K562 (cell line): ENCODE measurements around the gene RNF222. TPM values are rescaled to one million over a fixed set of nuclear protein-coding genes. Genes with fewer than 3 reads are reported as not detected.

ENCODE experiments used
- ATAC-seq: fragments of 200-7000 bp; cut with Tn5 transposase; 3 replicates; pipeline ENCODE4 v1.9.1; 2020; ENCODE audit warnings: moderate library complexity
- BruUV-seq: library from RNA; stranded (reverse); fragments of 400-500 nt; replicated peaks from 2 replicates; lab custom pipeline; 2021; lab: Mats Ljungman, UMichigan
- CTCF ChIA-PET: fragments of 300-600 bp; formaldehyde crosslinking; extraction: SDS; loops from one replicate; lab custom pipeline; 2021; ENCODE audit warnings: low intra/inter-chr PET ratio; lab: Yijun Ruan, JAX
- POLR2A ChIA-PET: fragments of 300-600, 350-650 bp; sonication (Branson Sonifier 250); formaldehyde crosslinking; extraction: SDS; loops from one replicate; lab custom pipeline; 2021; ENCODE audit warnings: antibody characterized with exemption, inconsistent platforms; lab: Yijun Ruan, JAX
- DNase-seq, 4 experiments: peaks; one replicate each; pipeline versions ENCODE4 v3.0.0 to v3.0.0-alpha.2; 2011 to 2018; ENCODE audit warnings: low spot score in 3 of 4, mixed read lengths in 3 of 4; ENCODE audit errors: extremely low read depth in 1 of 4
- FAIRE-seq: peaks from 2 replicates; lab custom pipeline; 2011; peaks lifted over from hg19 to GRCh38; lab: Jason Lieb, UNC
- H2AFZ ChIP-seq: 2 replicates; pipeline ENCODE4 v1.6.0; 2011; ENCODE audit warnings: low read depth, low read length, control low read depth, inconsistent platforms
- H3K27ac ChIP-seq: fragments of 200-600 bp; 3 replicates; pipeline ENCODE4 v1.8.0; 2011; ENCODE audit warnings: low read depth, mild to moderate bottlenecking, control low read depth, inconsistent platforms, low read length, moderate library complexity, mixed read lengths; ENCODE audit errors: extremely low read depth
- H3K27me3 ChIP-seq, 2 experiments: fragments of 300-600 bp in 1 of 2; 2 replicates in 1 of 2; 3 replicates in 1 of 2; pipeline versions ENCODE4 v1.6.0 to v1.8.0; 2011; ENCODE audit warnings: inconsistent platforms in 2 of 2, low read length in 2 of 2, mild to moderate bottlenecking in 1 of 2, mixed read lengths in 1 of 2, moderate library complexity in 1 of 2; ENCODE audit not compliant: control insufficient read depth in 2 of 2, insufficient read depth in 2 of 2
- H3K36me3 ChIP-seq: fragments of 300-600 bp; 3 replicates; pipeline ENCODE4 v1.8.0; 2011; ENCODE audit warnings: mild to moderate bottlenecking, low read length, inconsistent platforms; ENCODE audit not compliant: control insufficient read depth, insufficient read depth
- H3K4me1 ChIP-seq, 2 experiments: fragments of 200-600 bp in 1 of 2; replicated peaks in 1 of 2; 2 replicates in 1 of 2; 3 replicates in 1 of 2; pipeline versions ENCODE4 v1.5.1 to v1.8.0; 2011; ENCODE audit warnings: inconsistent platforms in 2 of 2, low read length in 2 of 2, mild to moderate bottlenecking in 1 of 2, mixed read lengths in 1 of 2, moderate library complexity in 1 of 2; ENCODE audit not compliant: control insufficient read depth in 2 of 2, insufficient read depth in 2 of 2
- H3K4me2 ChIP-seq: 2 replicates; pipeline ENCODE4 v1.6.1; 2011; ENCODE audit warnings: low read length, control low read depth, inconsistent platforms, mixed read lengths; ENCODE audit not compliant: insufficient read depth
- H3K4me3 ChIP-seq: fragments of 200-600 bp; sonication (generic), shearing (Covaris generic); 2 replicates; pipeline ENCODE4 v1.5.1; 2016; ENCODE audit warnings: control low read depth, inconsistent platforms
- H3K79me2 ChIP-seq: fragments of 200-600 bp; 3 replicates; pipeline ENCODE4 v1.8.0; 2011; ENCODE audit warnings: low read length, inconsistent platforms; ENCODE audit not compliant: control insufficient read depth, insufficient read depth
- H3K9ac ChIP-seq, 2 experiments: 2 replicates each; pipeline versions ENCODE4 v1.6.0 to v1.6.1; 2011; ENCODE audit warnings: low read depth in 2 of 2, low read length in 2 of 2, control low read depth in 1 of 2, inconsistent platforms in 1 of 2, mild to moderate bottlenecking in 1 of 2, mixed read lengths in 1 of 2; ENCODE audit not compliant: insufficient read depth in 1 of 2
- H3K9me1 ChIP-seq: one replicate; pipeline ENCODE4 v1.6.0; 2011; ENCODE audit warnings: inconsistent platforms, mild to moderate bottlenecking, low read length, moderate library complexity; ENCODE audit not compliant: control insufficient read depth, insufficient read depth
- H3K9me3 ChIP-seq: replicated peaks from 2 replicates; pipeline ENCODE4 v1.5.1; 2011; ENCODE audit warnings: low read depth, low read length, inconsistent platforms; ENCODE audit not compliant: control insufficient read depth, insufficient read depth
- H4K20me1 ChIP-seq: replicated peaks from 2 replicates; pipeline ENCODE4 v1.6.1; 2011; ENCODE audit warnings: low read length, inconsistent platforms, mixed read lengths; ENCODE audit not compliant: control insufficient read depth, insufficient read depth
- CBFB ChIP-seq: sonication (generic); formaldehyde crosslinking; IDR thresholded peaks from 2 replicates; pipeline ENCODE4 v1.4.0; 2020; ENCODE audit warnings: mild to moderate bottlenecking, missing genetic modification reagents
- CBX1 ChIP-seq: sonication (generic); IDR thresholded peaks from 2 replicates; pipeline ENCODE4 v1.6.1; 2016; ENCODE audit warnings: antibody characterized with exemption, low read depth, mild to moderate bottlenecking
- CC2D1A ChIP-seq: fragments of 450-650 bp; IDR thresholded peaks from 2 replicates; pipeline ENCODE4 v1.6.1; 2017; ENCODE audit warnings: mild to moderate bottlenecking
- CXXC5 ChIP-seq: fragments of 250-450 bp; sonication (Bioruptor Pico); IDR thresholded peaks from 2 replicates; pipeline ENCODE4 v1.8.0; 2022; ENCODE audit warnings: inconsistent platforms, mild to moderate bottlenecking, moderate library complexity
- FOSL1 ChIP-seq: fragments of 200-800 bp; sonication (Bioruptor generic); conservative IDR thresholded peaks from 2 replicates; pipeline ENCODE4 v1.6.1; 2016; ENCODE audit warnings: missing genetic modification characterization, missing compliant biosample characterization
- HDGF ChIP-seq: fragments of 450-650 bp; IDR thresholded peaks from 2 replicates; pipeline ENCODE4 v1.6.1; 2016
- HNRNPUL1 ChIP-seq: fragments of 200-400 bp; formaldehyde crosslinking; IDR thresholded peaks from 2 replicates; pipeline ENCODE4 v1.6.1; 2017; ENCODE audit warnings: low read length
- JUND ChIP-seq, 2 experiments: IDR thresholded peaks; 2 replicates in 1 of 2; 3 replicates in 1 of 2; pipeline ENCODE4 v1.6.1; 2011; ENCODE audit warnings: borderline replicate concordance in 2 of 2, low read depth in 2 of 2, low read length in 2 of 2, improper control_type of control experiment in 1 of 2, missing biosample characterization in 1 of 2, missing genetic modification characterization in 1 of 2, missing genetic modification reagents in 1 of 2
- NCOA6 ChIP-seq: fragments of 450-650 bp; IDR thresholded peaks from 2 replicates; pipeline ENCODE4 v1.6.1; 2017; ENCODE audit warnings: mild to moderate bottlenecking
- NR2C2 ChIP-seq, 2 experiments: fragments of 200-800 bp in 1 of 2; sonication (Bioruptor generic) in 1 of 2; sonication (generic) in 1 of 2; formaldehyde crosslinking in 1 of 2; IDR thresholded peaks; 2 replicates each; pipeline versions ENCODE4 v1.6.1 to v1.8.0; 2016 to 2022; ENCODE audit warnings: mild to moderate bottlenecking in 1 of 2, missing compliant biosample characterization in 1 of 2, missing genetic modification characterization in 1 of 2, missing genetic modification reagents in 1 of 2
- POLR2G ChIP-seq: fragments of 200-400 bp; formaldehyde crosslinking; IDR thresholded peaks from 2 replicates; pipeline ENCODE4 v1.6.1; 2017; ENCODE audit warnings: low read depth, mild to moderate bottlenecking, antibody characterized with exemption, low read length, moderate library complexity
- SMC3 ChIP-seq: conservative IDR thresholded peaks from 2 replicates; pipeline ENCODE4 v1.6.1; 2011; ENCODE audit warnings: low read depth, low read length, improper control_type of control experiment; ENCODE audit not compliant: insufficient read depth
- TRIM28 ChIP-seq: fragments of 450-650 bp; IDR thresholded peaks from 2 replicates; pipeline ENCODE4 v1.6.1; 2017
- VEZF1 ChIP-seq: fragments of 200-800 bp; sonication (Bioruptor generic); IDR thresholded peaks from 2 replicates; pipeline ENCODE4 v1.6.1; 2017; ENCODE audit warnings: missing genetic modification characterization, missing compliant biosample characterization
- ZBTB1 ChIP-seq: sonication (generic); formaldehyde crosslinking; IDR thresholded peaks from 2 replicates; pipeline ENCODE4 v1.8.1; 2023; ENCODE audit warnings: missing genetic modification reagents, low read depth, mild to moderate bottlenecking, borderline replicate concordance
- ZBTB7A ChIP-seq: IDR thresholded peaks from 2 replicates; pipeline ENCODE4 v1.6.1; 2011; ENCODE audit warnings: low read depth, mild to moderate bottlenecking, low read length, moderate library complexity, borderline replicate concordance; ENCODE audit not compliant: control insufficient read depth
- ZNF146 ChIP-seq: IDR thresholded peaks from one replicate; pipeline ENCODE4 v1.6.1; 2018; ENCODE audit warnings: missing compliant biosample characterization; ENCODE audit not compliant: unreplicated experiment
- ZNF24 ChIP-seq: fragments of 450-650 bp; IDR thresholded peaks from 2 replicates; pipeline ENCODE4 v1.6.1; 2016
- ZNF431 ChIP-seq: sonication (generic); formaldehyde crosslinking; IDR thresholded peaks from 2 replicates; pipeline ENCODE4 v1.8.0; 2022; ENCODE audit warnings: mild to moderate bottlenecking, missing genetic modification reagents
- WGBS: fragments of 100-300 bp; shearing (Covaris generic); methylation state at CpG from one replicate; pipeline ENCODE4 v1.1.6; 2016; ENCODE audit warnings: low coverage, mixed read lengths; ENCODE audit not compliant: insufficient coverage; ENCODE audit errors: missing lambda C conversion rate; 5-methylcytosine and 5-hydroxymethylcytosine counted together
- in situ Hi-C: fragments of 300-500 bp; cut with MboI; formaldehyde crosslinking; loops from 4 replicates; pipeline ENCODE4 v1.15.0; 2018; ENCODE audit warnings: inconsistent platforms, mixed read lengths
- intact Hi-C: fragments of 100-400 bp; cut with micrococcal nuclease; formaldehyde crosslinking; loops from 2 replicates; pipeline ENCODE4 v1.14.2; 2022
- polyA plus RNA-seq, 8 experiments: library from polyadenylated mRNA; depleted of rRNA in 4 of 8; stranded (reverse) in 5 of 8; unstranded in 3 of 8; fragments of >200 nt; fragmentation: Nextera tagmentation in 2 of 8; fragmentation: Illumina TruSeq in 1 of 8; extraction: Ambion mirVana in 2 of 8; extraction: Trizol in 1 of 8; gene quantifications; 2 replicates each; pipeline versions ENCODE4 v1.2.1 to v1.2.3, GENCODE V29; 2011 to 2014; ENCODE audit warnings: inconsistent platforms in 1 of 8, missing spikeins in 1 of 8
- total RNA-seq, 7 experiments: library from RNA; depleted of rRNA in 6 of 7; stranded (reverse); fragments of >200 nt in 6 of 7; fragmentation: Illumina TruSeq in 2 of 7; extraction: Trizol in 2 of 7; gene quantifications; 2 replicates each; pipeline versions ENCODE4 v1.2.1 to v1.2.3, GENCODE V29; 2011 to 2021; ENCODE audit warnings: low replicate concordance in 1 of 7

RNF222 gene
- total and polyA plus RNA-seq, 9 of the 15 experiments (the other 6 are each of a cell fraction or from before 2014, with no cell fraction given), result not detected

GRCh38 chr17:8384801-8385378 lies 12.7 kb downstream of the RNF222 start (continued):
- TF ChIP-seq FOSL1 (tag), result 0 out of 2 replicates have a peak, but pooled peaks have one; percentile 17

GRCh38 chr17:8383143-8383822 lies 14.3 kb downstream of the RNF222 start, which contains the start of gene RPL26:
TSS of gene RPL26 (minus strand) at chr17:8383193. CDS start at chr17:8382310, 883 bp downstream.
- Histone ChIP-seq H3K4me2 (peak within 1 kb of the TSS; percentile 85), H3K4me3 (peak within 1 kb of the TSS; percentile 53), H3K36me3 (peaks cover 43% of the 10 kb centered on the region), H3K27ac (peak within 1 kb of the TSS; percentile 83), H3K9me3 (no peaks in the 10 kb centered on the region), H3K9ac (peak within 1 kb of the TSS; percentile 82 to 94), H3K4me1 (peaks cover 34 to 39% of the 10 kb centered on the region in 2 experiments), H3K79me2 (peaks cover 54% of the 10 kb centered on the region), H3K9me1 (no peaks in the 10 kb centered on the region), H2AFZ (peak within 1 kb of the TSS; percentile 91), H3K27me3 (no peaks in the 10 kb centered on the region), H4K20me1 (peaks cover 14% of the 10 kb centered on the region; the same call in 1 of the 2 replicates)
- FAIRE-seq, result peak; percentile 95
- under 1% methylated on average over 19 of the region's 55 CpGs for WGBS
- POLR2A ChIA-PET, result interaction anchor here (0.6 to 1.0 kb wide), 7 partner anchors 14 to 1380 kb away, joined by 3 to 7 read pairs (median 4); partner anchors contain the start of gene RNF222
- CTCF ChIA-PET, result interaction anchor here (0.6 to 1.2 kb wide), 4 partner anchors 362 to 403 kb away, joined by 3 to 5 read pairs (median 4); no protein-coding TSS in a partner anchor
- peak; percentile 87 for ATAC-seq
- BruUV-seq, result no TSS peak
- DNase-seq, result peak; percentile 83 to 96 (median 86)
- in situ Hi-C loops, result loop anchor here (25.0 kb wide), 1 partner anchor 1154 kb away; no protein-coding TSS in a partner anchor
- intact Hi-C loops, result loop anchor here (1.0 to 10.0 kb wide), 3 partner anchors 46 to 362 kb away; partner anchors contain the start of gene ODF4
- TF ChIP-seq JUND (IDR thresholded peaks at IDR 0.05; ENCODE audit: borderline replicate concordance, low read depth, low read length), result peak; percentile 69
- no peak; the same call in 2 of the 3 replicates for TF ChIP-seq JUND (tag; IDR thresholded peaks at IDR 0.05; ENCODE audit: borderline replicate concordance, low read depth, low read length)
- peak; percentile 61; the same call in 1 of the 2 replicates for TF ChIP-seq ZBTB1 (CRISPR knock-in tag)
- peak; percentile 87 for TF ChIP-seq CXXC5 (CRISPR knock-in tag)
- no peak for TF ChIP-seq HNRNPUL1
- TF ChIP-seq TRIM28, result no peak
- TF ChIP-seq CBFB (CRISPR knock-in tag), result no peak
- no peak for TF ChIP-seq ZNF431
- no peak for TF ChIP-seq ZNF24
- no peak for TF ChIP-seq NCOA6
- peak; percentile 85 for TF ChIP-seq CC2D1A
- peak; percentile 82 for TF ChIP-seq VEZF1
- peak; percentile 70 for TF ChIP-seq ZBTB7A
- TF ChIP-seq POLR2G, result peak; percentile 76
- TF ChIP-seq SMC3, result peak; percentile 56
- TF ChIP-seq NR2C2 (CRISPR knock-in tag; IDR thresholded peaks at IDR 0.05), result no peak
- peak; percentile 58; the same call in 1 of the 2 replicates for TF ChIP-seq NR2C2 (tag; IDR thresholded peaks at IDR 0.05)
- no peak for TF ChIP-seq HDGF
- no peak for TF ChIP-seq ZNF146 (CRISPR knock-in tag)
- TF ChIP-seq CBX1, result no peak; the same call in 1 of the 2 replicates
